Measurements from ENCODE around the gene OR10G2. TPM values are rescaled to one million over a fixed set of nuclear protein-coding genes. Genes with fewer than 3 reads are reported as not detected.

OR10G2 gene
- not detected in 2 replicates for total RNA-seq

GRCh38 chr14:21634840-21635239, at the start of gene OR10G2:
Gene OR10G2 (minus strand): TSS chr14:21634940. CDS start chr14:21634842, 98 bp downstream.

GRCh38 chr14:21673718-21674117, 39.0 kb upstream of the OR10G2 start, which contains the start of gene OR4E1:
Gene OR4E1 (minus strand): TSS chr14:21673818. CDS start chr14:21670935, 2,883 bp downstream.

GRCh38 chr14:21653331-21653885, 18.7 kb upstream of the OR10G2 start, which contains the start of gene OR4E2:
Gene OR4E2 (plus strand): TSS chr14:21653835. CDS start chr14:21665083, 11,248 bp downstream.

Other genes starting within 250 kb of the OR10G2 start
- 34.0 and 38.8 TPM in 2 replicates for gene CHD8, start 178.8 kb downstream of the OR10G2 start, total RNA-seq
- gene RAB2B, start 158.0 kb downstream of the OR10G2 start, total RNA-seq, result 21.4 and 39.2 TPM in 2 replicates
- 18.7 and 29.4 TPM in 2 replicates for gene TOX4, start 157.7 kb downstream of the OR10G2 start, total RNA-seq
- gene METTL3, start 123.6 kb downstream of the OR10G2 start, total RNA-seq, result 49.4 and 51.6 TPM in 2 replicates
- 7.2 and 8.7 TPM in 2 replicates for gene SALL2, start 108.6 kb downstream of the OR10G2 start, total RNA-seq
- gene OR10G3, start 54.9 kb downstream of the OR10G2 start, total RNA-seq, result not detected in 2 replicates
- not detected in 2 replicates for gene OR4E2, start 18.9 kb upstream of the OR10G2 start, total RNA-seq
- not detected in 2 replicates for gene OR4E1, start 38.9 kb upstream of the OR10G2 start, total RNA-seq

Measured in myometrial cell (primary cell).